ENCODE data around the gene ATP11A.

DNA sequence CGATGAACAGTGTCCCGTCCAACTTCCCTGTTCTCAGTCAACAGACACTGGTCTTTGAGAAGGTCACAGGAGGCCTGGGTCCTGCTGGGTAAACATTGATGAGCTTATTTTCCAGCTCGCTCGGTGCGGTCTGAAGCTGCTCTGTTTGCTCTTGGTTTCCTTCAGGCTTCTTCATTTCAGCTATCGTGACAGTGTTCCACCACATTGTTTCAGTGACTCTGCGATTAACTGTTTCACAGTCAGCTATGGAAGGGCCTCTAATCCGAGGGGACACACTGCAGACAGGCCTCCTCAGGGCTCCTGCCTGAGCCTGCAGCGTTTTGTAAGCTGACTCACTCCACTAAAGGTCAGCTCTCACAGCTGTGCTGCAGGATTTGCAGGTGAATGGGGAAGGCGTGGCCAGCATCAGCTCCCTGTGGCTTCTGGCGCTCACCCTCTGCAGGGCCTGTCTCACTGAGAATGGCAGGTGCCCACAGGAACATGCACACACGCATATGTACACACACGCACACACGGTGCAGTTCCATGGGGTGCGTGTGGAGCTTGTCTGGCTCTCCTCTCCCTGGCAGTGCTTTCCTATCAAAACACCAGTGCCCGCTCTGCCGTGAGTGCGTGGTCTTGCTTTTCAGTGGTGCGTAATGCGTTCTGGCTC, 216.3 kb downstream of the ATP11A start:
- TF ChIP-seq CTCF (IDR thresholded peaks at IDR 0.05) (no peak), POLR2A (IDR thresholded peaks at IDR 0.05) (no peak)

All from thyroid gland (tissue), 4 donors.